Sigmoid colon (tissue), 7 donors: ENCODE results near the gene UNC80. TPM values are rescaled to one million over a fixed set of nuclear protein-coding genes. Genes with fewer than 3 reads are reported as not detected.

Source experiments
- DNase-seq: peaks from one replicate; pipeline ENCODE4 v3.0.0-alpha.2; 2019
- H3K27ac ChIP-seq, 4 donors: fragments of 200-600 bp; sonication (generic); one replicate each; pipeline ENCODE4 v1.5.1; 2016 to 2019; ENCODE audit warnings: mild to moderate bottlenecking in 1 of 4
- H3K27me3 ChIP-seq, 3 donors: fragments of 200-600 bp; sonication (generic); one replicate each; pipeline ENCODE4 v1.5.1; 2019; ENCODE audit warnings: mild to moderate bottlenecking in 1 of 3
- H3K36me3 ChIP-seq, 4 donors: fragments of 200-600 bp; sonication (generic); one replicate each; pipeline ENCODE4 v1.5.1; 2016 to 2019
- H3K4me1 ChIP-seq, 4 donors: fragments of 200-600 bp; sonication (generic); one replicate each; pipeline ENCODE4 v1.5.1; 2017 to 2019
- H3K4me3 ChIP-seq, 4 donors: fragments of 200-600 bp; sonication (generic); one replicate each; pipeline ENCODE4 v1.5.1; 2017 to 2019; ENCODE audit warnings: mild to moderate bottlenecking in 2 of 4, moderate library complexity in 1 of 4
- H3K9me3 ChIP-seq, 4 donors: fragments of 200-600 bp in 3 of 4; sonication (generic) in 3 of 4; one replicate each; pipeline versions ENCODE4 v1.5.1 to v1.6.1; 2013 to 2019
- CTCF ChIP-seq, 4 experiments: fragments of 450-650 bp in 3 of 4; fragments of 200-600 bp in 1 of 4; IDR thresholded peaks; one replicate each; pipeline ENCODE4 v1.5.1; 2016 to 2019; ENCODE audit warnings: antibody characterized with exemption in 4 of 4, mild to moderate bottlenecking in 3 of 4, moderate library complexity in 2 of 4
- EP300 ChIP-seq, 4 donors: sonication (generic); formaldehyde crosslinking; IDR thresholded peaks; one replicate each; pipeline ENCODE4 v1.6.1; 2017; ENCODE audit warnings: antibody characterized with exemption in 4 of 4
- POLR2A ChIP-seq, 2 donors: fragments of 450-650 bp; IDR thresholded peaks; one replicate each; pipeline ENCODE4 v1.6.1; 2016; ENCODE audit warnings: antibody characterized with exemption in 2 of 2, mild to moderate bottlenecking in 2 of 2, moderate library complexity in 2 of 2
- POLR2AphosphoS5 ChIP-seq, 4 donors: sonication (generic); formaldehyde crosslinking; IDR thresholded peaks; one replicate each; pipeline ENCODE4 v1.6.1; 2017; ENCODE audit warnings: antibody characterized with exemption in 4 of 4
- WGBS, 2 donors: extraction: QIAGEN DNeasy Blood & Tissue Kit; methylation state at CpG; one replicate each; pipeline ENCODE4 v1.1.7; 2013; 5-methylcytosine and 5-hydroxymethylcytosine counted together
- intact Hi-C: fragments of 100-400 bp; cut with DNase I; formaldehyde crosslinking; loops from one replicate; pipeline ENCODE4 v1.15.1; 2023
- polyA plus RNA-seq, 3 donors: library from polyadenylated mRNA; stranded (reverse); fragments of 200-250 nt; gene quantifications; one replicate each; pipeline ENCODE4 v1.2.3, GENCODE V29; 2013
- total RNA-seq, 4 donors: library from RNA; depleted of rRNA; stranded (reverse); fragments of >200 nt; gene quantifications; one replicate each; pipeline ENCODE4 v1.1.0, GENCODE V29; 2016
- donor health status: healthy with polysubstance abuse.
- donor health status: Bipolar disorder and iron deficiency.
- donor health status: healthy.

The UNC80 gene
- total and polyA plus RNA-seq, 7 donors: 0.26 to 2.4 (median 0.83) TPM; not detected in 2

- Histone ChIP-seq H3K27ac (no peak overlapping the region), H3K36me3 (no peaks in the 10 kb centered on the region), H3K4me1 (peaks cover 0 to 16% (median 11%) of the 10 kb centered on the region in 4 donors), H3K4me3 (no peak overlapping the region), H3K27me3 (no peaks in the 10 kb centered on the region), H3K9me3 (no peaks in the 10 kb centered on the region)
- no peak for DNase-seq
- WGBS, 2 donors: 50 to 70% methylated on average over 4 of the region's 4 CpGs
- intact Hi-C loops: no loop called here
- TF ChIP-seq POLR2A (IDR thresholded peaks at IDR 0.05) (no peak), POLR2AphosphoS5 (IDR thresholded peaks at IDR 0.05) (no peak), EP300 (IDR thresholded peaks at IDR 0.05) (no peak), CTCF (IDR thresholded peaks at IDR 0.05) (no peak)
These were observed 199.1 kb downstream of the UNC80 start for GRCh38 chr2:209970711-209971110.

GRCh38 chr2:209973328-209973727, 201.7 kb downstream of the UNC80 start:
- TF ChIP-seq CTCF (IDR thresholded peaks at IDR 0.05): no peak
- TF ChIP-seq EP300 (IDR thresholded peaks at IDR 0.05): no peak
- TF ChIP-seq POLR2A (IDR thresholded peaks at IDR 0.05): no peak
- peak in 3 of 4 donors; percentile 32 to 68 (median 62) for TF ChIP-seq POLR2AphosphoS5 (IDR thresholded peaks at IDR 0.05)
- intact Hi-C loops: no loop called here

GRCh38 chr2:209974576-209974975, 202.9 kb downstream of the UNC80 start:
- intact Hi-C loops: no loop called here
- Histone ChIP-seq H3K9me3 (no peaks in the 10 kb centered on the region), H3K4me3 (no peak overlapping the region), H3K27ac (no peak overlapping the region), H3K27me3 (no peaks in the 10 kb centered on the region), H3K4me1 (peaks cover 0 to 16% (median 11%) of the 10 kb centered on the region in 4 donors), H3K36me3 (no peaks in the 10 kb centered on the region)
- no peak for DNase-seq
- TF ChIP-seq POLR2AphosphoS5 (IDR thresholded peaks at IDR 0.05): no peak
- TF ChIP-seq CTCF (IDR thresholded peaks at IDR 0.05): no peak
- TF ChIP-seq POLR2A (IDR thresholded peaks at IDR 0.05): no peak
- TF ChIP-seq EP300 (IDR thresholded peaks at IDR 0.05): no peak
- WGBS, 2 donors: 26 to 55% methylated on average over 1 of the region's 1 CpG

More at GRCh38 chr2:209973328-209973727, 201.7 kb downstream of the UNC80 start:
- WGBS, 2 donors: 9 to 14% methylated on average over 1 of the region's 1 CpG
- H3K27ac ChIP-seq: no peak overlapping the region
- no peak for DNase-seq
- no peaks in the 10 kb centered on the region for H3K9me3 ChIP-seq
- peaks cover 0 to 16% (median 11%) of the 10 kb centered on the region in 4 donors for H3K4me1 ChIP-seq
- H3K4me3 ChIP-seq: no peak overlapping the region
- no peaks in the 10 kb centered on the region for H3K36me3 ChIP-seq
- no peaks in the 10 kb centered on the region for H3K27me3 ChIP-seq

DNA sequence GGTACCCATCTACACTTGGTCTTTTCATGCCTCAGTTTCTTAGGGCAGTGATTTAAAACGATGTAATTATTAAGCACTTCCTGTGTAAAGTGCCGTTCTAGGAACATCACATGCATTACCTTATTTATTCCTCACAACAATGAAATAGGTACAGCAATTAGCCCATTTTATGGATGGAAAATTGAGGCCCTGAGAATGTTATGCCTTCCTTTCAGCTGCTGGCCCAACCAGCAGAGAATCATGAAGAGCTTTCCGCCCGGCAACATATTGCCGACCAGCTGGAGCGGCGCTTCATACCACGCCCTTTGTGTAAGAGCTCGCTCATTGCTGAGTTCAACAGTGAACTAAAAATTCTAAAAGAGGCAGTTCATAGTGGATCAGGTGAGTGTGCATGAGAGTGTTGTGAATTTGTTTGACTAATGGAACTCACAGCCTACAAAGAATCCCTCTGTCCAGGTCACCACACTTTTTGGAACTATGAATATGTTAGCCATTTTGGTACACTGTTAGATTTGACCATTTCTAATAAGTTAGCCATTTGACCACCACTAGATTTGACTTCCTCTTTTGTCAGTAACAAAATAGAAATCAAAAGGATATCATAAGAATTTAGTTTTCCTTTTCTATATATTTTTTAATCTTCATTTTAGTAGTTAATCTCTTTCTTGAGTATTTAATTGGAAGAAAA, 205.2 kb downstream of the UNC80 start:
- Histone ChIP-seq H3K27me3 (no peaks in the 10 kb centered on the region), H3K4me3 (no peak overlapping the region), H3K9me3 (no peaks in the 10 kb centered on the region), H3K27ac (no peak overlapping the region), H3K4me1 (peaks cover 0 to 16% (median 11%) of the 10 kb centered on the region in 4 donors), H3K36me3 (no peaks in the 10 kb centered on the region)
- intact Hi-C loops: loop anchor here (1.0 kb wide), 1 partner anchor 219 kb away; no protein-coding TSS in a partner anchor
- TF ChIP-seq EP300 (IDR thresholded peaks at IDR 0.05): no peak
- no peak for TF ChIP-seq CTCF (IDR thresholded peaks at IDR 0.05)
- TF ChIP-seq POLR2AphosphoS5 (IDR thresholded peaks at IDR 0.05): no peak
- TF ChIP-seq POLR2A (IDR thresholded peaks at IDR 0.05): no peak
- 57 to 82% methylated on average over 9 of the region's 9 CpGs for WGBS, 2 donors
- no peak for DNase-seq
